Measurements from ENCODE around the gene VDR.

- no peak for TF ChIP-seq CTCF (conservative IDR thresholded peaks at IDR 0.05)
- TF ChIP-seq ZFX (IDR thresholded peaks at IDR 0.05): no peak
These were observed 112.9 kb downstream of the VDR start for GRCh38 chr12:47791874-47792273.

Data from C4-2B (cell line).